Neural progenitor cell (in vitro differentiated cells): Measurements from ENCODE around the gene CCDC201. TPM values are rescaled to one million over a fixed set of nuclear protein-coding genes. Genes with fewer than 3 reads are reported as not detected.

Source experiments
- DNase-seq: peaks from one replicate; pipeline ENCODE4 v3.0.0-alpha.2; 2016; ENCODE audit warnings: low spot score
- H2AFZ ChIP-seq: fragments of 200-600 bp; sonication (generic); replicated peaks from 2 replicates; pipeline ENCODE4 v1.6.1; 2016; ENCODE audit warnings: antibody characterized with exemption
- H3F3A ChIP-seq: fragments of 200-600 bp; sonication (generic); 2 replicates; pipeline ENCODE4 v1.6.1; 2016; ENCODE audit warnings: antibody characterized with exemption, low read depth
- H3K27ac ChIP-seq: fragments of 200-600 bp; sonication (generic); 2 replicates; pipeline ENCODE4 v1.5.1; 2016; ENCODE audit warnings: mild to moderate bottlenecking
- H3K27me3 ChIP-seq: fragments of 200-600 bp; sonication (generic); 2 replicates; pipeline ENCODE4 v1.6.1; 2016; ENCODE audit warnings: mild to moderate bottlenecking, moderate library complexity
- H3K36me3 ChIP-seq: fragments of 200-600 bp; sonication (generic); 2 replicates; pipeline ENCODE4 v1.5.1; 2016
- H3K4me1 ChIP-seq: fragments of 200-600 bp; sonication (generic); 2 replicates; pipeline ENCODE4 v1.6.1; 2016; ENCODE audit warnings: mixed run types
- H3K4me2 ChIP-seq: fragments of 200-600 bp; sonication (generic); 2 replicates; pipeline ENCODE4 v1.6.1; 2016
- H3K4me3 ChIP-seq: fragments of 200-600 bp; sonication (generic); 2 replicates; pipeline ENCODE4 v1.5.1; 2016
- H3K79me2 ChIP-seq: fragments of 200-600 bp; sonication (generic); 2 replicates; pipeline ENCODE4 v1.6.1; 2016; ENCODE audit warnings: low read depth
- H3K9ac ChIP-seq: fragments of 200-600 bp; sonication (generic); 2 replicates; pipeline ENCODE4 v1.6.1; 2016
- H3K9me3 ChIP-seq: fragments of 200-600 bp; sonication (generic); 2 replicates; pipeline ENCODE4 v1.5.1; 2016; ENCODE audit warnings: low read depth
- H4K20me1 ChIP-seq: fragments of 200-600 bp; sonication (generic); 2 replicates; pipeline ENCODE4 v1.6.1; 2016; ENCODE audit warnings: low read depth
- H3K27ac Mint-ChIP-seq: 3 replicates; pipeline ENCODE4 v1.8.0; 2021; ENCODE audit warnings: mixed read lengths
- H3K27me3 Mint-ChIP-seq: 2 replicates; pipeline ENCODE4 v1.8.0; 2022; ENCODE audit warnings: low read depth, mild to moderate bottlenecking, inconsistent platforms, moderate library complexity, mixed read lengths; ENCODE audit not compliant: insufficient read depth
- H3K36me3 Mint-ChIP-seq: 3 replicates; pipeline ENCODE4 v1.8.0; 2021; ENCODE audit warnings: mixed read lengths
- H3K4me1 Mint-ChIP-seq: 3 replicates; pipeline ENCODE4 v1.8.0; 2021; ENCODE audit warnings: mixed read lengths
- H3K4me3 Mint-ChIP-seq: 3 replicates; pipeline ENCODE4 v1.8.0; 2021; ENCODE audit warnings: mild to moderate bottlenecking, moderate library complexity, mixed read lengths
- H3K9me3 Mint-ChIP-seq: 3 replicates; pipeline ENCODE4 v1.8.0; 2020; ENCODE audit warnings: mixed read lengths
- CTCF ChIP-seq: fragments of 200-600 bp; sonication (generic); IDR thresholded peaks from 2 replicates; pipeline ENCODE4 v1.5.1; 2017; ENCODE audit warnings: antibody characterized with exemption, mild to moderate bottlenecking
- EZH2 ChIP-seq: fragments of 200-600 bp; sonication (generic); IDR thresholded peaks from 2 replicates; pipeline ENCODE4 v1.6.1; 2017; ENCODE audit warnings: antibody characterized with exemption, mild to moderate bottlenecking, moderate library complexity
- EZH2phosphoT487 ChIP-seq: fragments of 200-600 bp; sonication (generic); IDR thresholded peaks from 2 replicates; pipeline ENCODE4 v1.6.1; 2017; ENCODE audit warnings: antibody characterized with exemption
- total RNA-seq: library from RNA; depleted of rRNA; stranded (reverse); fragments of >200 nt; gene quantifications from 2 replicates; pipeline ENCODE4 v1.2.3, GENCODE V29; 2015; ENCODE audit warnings: low replicate concordance

CCDC201 gene
- total RNA-seq, 1 donor from 2014 or later = not detected

- peaks cover 51% of the 10 kb centered on the region for H3K27me3 ChIP-seq
Observed at GRCh38 chr7:45890902-45891461, 18.1 kb upstream of the CCDC201 start.

GRCh38 chr7:45890125-45890901 lies 17.4 kb upstream of the CCDC201 start:
- Mint-ChIP-seq H3K9me3 (no peaks in the 10 kb centered on the region), H3K27me3 (peaks cover 35% of the 10 kb centered on the region)
- no peak overlapping the region for H3K4me2 ChIP-seq

More at GRCh38 chr7:45890902-45891461, 18.1 kb upstream of the CCDC201 start:
- H3K9me3 Mint-ChIP-seq = no peaks in the 10 kb centered on the region
- Histone ChIP-seq H3K4me1 (peaks cover 3% of the 10 kb centered on the region), H3K27ac (no peak overlapping the region), H4K20me1 (no peaks in the 10 kb centered on the region), H3K9me3 (no peaks in the 10 kb centered on the region), H3K4me2 (no peak overlapping the region), H3K79me2 (no peaks in the 10 kb centered on the region), H2AFZ (no peak overlapping the region), H3K36me3 (no peaks in the 10 kb centered on the region), H3K9ac (no peak overlapping the region), H3F3A (no peaks in the 10 kb centered on the region), H3K4me3 (no peak overlapping the region)
- H3K27me3 Mint-ChIP-seq = peaks cover 35% of the 10 kb centered on the region
- peaks cover 9% of the 10 kb centered on the region for H3K4me1 Mint-ChIP-seq
- H3K27ac Mint-ChIP-seq = no peak overlapping the region
- no peak for TF ChIP-seq EZH2phosphoT487
- TF ChIP-seq CTCF = peak; percentile 80
- no peak overlapping the region for H3K4me3 Mint-ChIP-seq
- no peaks in the 10 kb centered on the region for H3K36me3 Mint-ChIP-seq
- DNase-seq = peak; percentile 49

GRCh38 chr7:45889367-45890067 lies 16.6 kb upstream of the CCDC201 start:
- Histone ChIP-seq H2AFZ (no peak overlapping the region), H3K27me3 (peaks cover 54% of the 10 kb centered on the region), H3K9me3 (no peaks in the 10 kb centered on the region), H3F3A (no peaks in the 10 kb centered on the region), H3K4me3 (peak overlapping the region; percentile 50), H3K36me3 (no peaks in the 10 kb centered on the region), H3K9ac (no peak overlapping the region), H3K4me1 (peaks cover 3% of the 10 kb centered on the region), H3K79me2 (no peaks in the 10 kb centered on the region), H4K20me1 (no peaks in the 10 kb centered on the region), H3K27ac (no peak overlapping the region), H3K4me2 (peak overlapping the region; percentile 87)
- H3K4me3 Mint-ChIP-seq = peak overlapping the region; percentile 66
- H3K9me3 Mint-ChIP-seq = no peaks in the 10 kb centered on the region
- DNase-seq = no peak
- H3K27ac Mint-ChIP-seq = no peak overlapping the region
- peaks cover 35% of the 10 kb centered on the region for H3K27me3 Mint-ChIP-seq
- no peak for TF ChIP-seq CTCF
- no peak for TF ChIP-seq EZH2
- no peak for TF ChIP-seq EZH2phosphoT487
- no peaks in the 10 kb centered on the region for H3K36me3 Mint-ChIP-seq
- H3K4me1 Mint-ChIP-seq = peaks cover 9% of the 10 kb centered on the region

More at GRCh38 chr7:45890125-45890901, 17.4 kb upstream of the CCDC201 start:
- Histone ChIP-seq H3K9me3 (no peaks in the 10 kb centered on the region), H3K9ac (no peak overlapping the region), H3K4me1 (peaks cover 3% of the 10 kb centered on the region), H2AFZ (no peak overlapping the region), H3K79me2 (no peaks in the 10 kb centered on the region), H3K27me3 (peaks cover 54% of the 10 kb centered on the region), H3K36me3 (no peaks in the 10 kb centered on the region), H3K27ac (no peak overlapping the region), H3F3A (no peaks in the 10 kb centered on the region), H3K4me3 (no peak overlapping the region), H4K20me1 (no peaks in the 10 kb centered on the region)
- no peak for TF ChIP-seq CTCF
- TF ChIP-seq EZH2phosphoT487 = no peak
- no peak for TF ChIP-seq EZH2
- H3K27ac Mint-ChIP-seq = no peak overlapping the region
- no peak for DNase-seq
- H3K36me3 Mint-ChIP-seq = no peaks in the 10 kb centered on the region
- H3K4me1 Mint-ChIP-seq = peaks cover 9% of the 10 kb centered on the region
- no peak overlapping the region for H3K4me3 Mint-ChIP-seq
